G401.6 (cell line): ENCODE data around the gene CAMKK1.

Experiments used
- FAIRE-seq: peaks from 2 replicates; lab custom pipeline; 2012; peaks lifted over from hg19 to GRCh38; lab: Jason Lieb, UNC

CAMKK1 gene

DNA sequence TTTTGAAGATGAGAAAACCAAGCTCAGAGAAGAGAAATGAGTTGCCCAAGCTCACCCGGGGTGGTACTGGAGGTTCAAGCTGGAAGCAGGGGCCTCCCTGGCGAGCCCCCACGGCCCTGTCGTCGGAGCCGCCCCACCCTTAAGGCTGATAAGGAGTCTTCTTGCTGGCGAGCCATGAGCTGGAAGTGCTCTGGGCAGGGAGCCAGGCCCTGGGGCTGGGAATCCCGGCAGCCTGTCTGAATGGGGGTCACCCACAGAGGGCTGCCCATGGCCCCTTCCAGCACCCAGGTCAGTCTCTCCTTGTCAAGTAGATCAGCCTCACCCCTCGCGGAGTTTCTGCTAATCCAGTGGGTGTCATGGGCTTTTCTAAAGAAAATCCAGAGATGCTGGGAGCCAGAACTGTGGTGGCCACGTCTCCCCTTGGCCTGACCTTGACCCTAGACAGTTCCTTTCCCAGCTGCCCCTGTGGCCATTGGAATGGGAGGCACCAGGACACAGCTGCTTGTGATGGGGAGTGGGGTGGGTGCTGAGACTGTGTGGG lies 24.6 kb upstream of the CAMKK1 start:
- no peak for FAIRE-seq

DNA sequence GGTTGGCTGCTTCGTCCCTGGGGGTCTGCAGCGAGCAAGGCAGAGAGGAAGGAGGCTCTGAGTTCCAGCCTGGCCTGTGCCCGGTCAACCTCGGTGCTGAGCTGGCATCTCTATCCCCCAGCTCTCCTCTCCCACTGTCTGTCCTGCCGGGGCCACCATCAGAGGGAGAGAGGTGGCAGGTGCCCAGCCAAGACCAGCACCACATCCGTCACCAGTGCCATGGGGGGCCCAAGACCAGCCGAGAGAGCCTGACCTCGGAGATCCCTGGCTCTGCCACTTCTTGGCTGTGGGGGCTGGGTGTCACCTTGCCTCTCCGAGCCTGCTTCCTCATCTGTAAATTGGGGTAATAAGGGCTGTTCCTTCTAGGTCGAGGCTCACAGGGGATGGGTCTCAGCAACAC lies 24.0 kb upstream of the CAMKK1 start:
- no peak for FAIRE-seq

DNA sequence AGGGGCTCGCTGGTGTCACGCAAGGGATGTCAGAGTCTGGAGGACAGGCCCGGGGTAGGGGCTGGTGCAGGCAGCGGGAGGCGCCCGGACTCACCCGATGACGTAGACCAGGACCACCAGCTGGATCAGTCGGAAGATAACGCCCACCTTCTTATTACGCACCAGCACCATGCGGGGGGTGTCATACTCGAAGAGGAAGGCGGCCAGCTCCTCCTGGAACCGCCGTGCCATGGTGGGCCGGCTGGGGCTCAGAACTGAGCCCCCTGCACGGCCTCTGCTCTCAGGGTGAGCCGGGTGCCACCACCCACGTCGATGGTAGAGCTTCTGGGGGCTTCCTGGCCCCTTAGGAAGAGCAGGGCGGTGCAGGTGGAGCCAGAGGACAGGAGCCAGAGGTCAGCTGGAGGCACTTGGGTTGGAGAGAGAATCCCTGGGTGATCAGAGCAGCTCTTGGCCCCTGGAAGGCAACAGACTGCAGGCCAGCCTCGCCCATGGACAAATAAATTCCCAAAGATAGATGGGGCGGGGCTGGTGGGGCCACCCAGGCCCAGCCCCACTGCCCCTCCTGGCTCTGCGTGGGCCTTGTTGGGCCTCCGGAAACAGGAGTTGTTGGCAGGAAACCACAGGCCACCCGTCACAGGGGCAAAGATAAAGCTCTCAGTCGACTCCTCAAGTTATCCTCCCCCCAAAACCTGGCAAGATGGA lies 23.3 kb upstream of the CAMKK1 start, which contains the start of gene P2RX1:
TSS of gene P2RX1 (minus strand) at position 471 of the 702 bp plus-strand sequence. CDS start at position 231, 240 bp downstream.
- FAIRE-seq: no peak

DNA sequence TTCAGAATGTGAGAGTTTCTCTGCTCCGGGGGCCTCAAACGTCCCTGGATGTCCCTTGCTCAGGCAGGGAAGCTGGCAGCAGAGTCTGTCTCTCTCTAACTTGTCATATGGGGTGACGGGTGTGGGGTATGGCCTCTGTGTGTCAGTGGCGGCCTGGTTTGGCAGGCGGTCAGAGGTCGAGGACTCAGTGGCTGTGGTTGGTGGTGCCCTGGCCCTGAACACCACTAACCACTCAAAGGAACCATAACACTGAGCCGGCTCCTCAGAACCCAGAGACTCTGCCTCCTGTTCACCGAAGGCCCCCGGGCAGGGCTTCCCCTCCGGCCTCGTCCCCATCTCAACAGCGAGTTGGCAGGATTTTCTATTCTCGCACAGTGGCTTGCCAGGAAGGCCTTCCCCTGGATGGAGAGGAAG lies 22.7 kb upstream of the CAMKK1 start:
- no peak for FAIRE-seq

DNA sequence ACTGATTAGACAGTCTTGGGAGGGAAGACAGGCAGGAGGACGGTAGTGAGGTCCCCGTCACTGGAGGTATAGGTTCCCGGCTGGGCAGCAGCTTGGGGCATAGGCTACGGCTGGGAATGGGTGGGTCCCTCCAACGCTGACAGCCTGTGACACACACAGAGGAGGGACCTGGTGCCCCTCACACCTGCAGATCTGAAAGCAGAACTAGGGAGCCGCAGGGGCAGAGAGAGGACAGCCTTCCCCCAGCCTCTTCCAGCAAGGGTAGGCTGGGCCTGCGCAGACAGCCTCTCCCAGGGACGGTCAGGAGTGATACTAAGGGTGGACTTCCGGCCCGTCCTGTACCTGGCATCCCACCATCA lies 21.4 kb upstream of the CAMKK1 start:
- no peak for FAIRE-seq

DNA sequence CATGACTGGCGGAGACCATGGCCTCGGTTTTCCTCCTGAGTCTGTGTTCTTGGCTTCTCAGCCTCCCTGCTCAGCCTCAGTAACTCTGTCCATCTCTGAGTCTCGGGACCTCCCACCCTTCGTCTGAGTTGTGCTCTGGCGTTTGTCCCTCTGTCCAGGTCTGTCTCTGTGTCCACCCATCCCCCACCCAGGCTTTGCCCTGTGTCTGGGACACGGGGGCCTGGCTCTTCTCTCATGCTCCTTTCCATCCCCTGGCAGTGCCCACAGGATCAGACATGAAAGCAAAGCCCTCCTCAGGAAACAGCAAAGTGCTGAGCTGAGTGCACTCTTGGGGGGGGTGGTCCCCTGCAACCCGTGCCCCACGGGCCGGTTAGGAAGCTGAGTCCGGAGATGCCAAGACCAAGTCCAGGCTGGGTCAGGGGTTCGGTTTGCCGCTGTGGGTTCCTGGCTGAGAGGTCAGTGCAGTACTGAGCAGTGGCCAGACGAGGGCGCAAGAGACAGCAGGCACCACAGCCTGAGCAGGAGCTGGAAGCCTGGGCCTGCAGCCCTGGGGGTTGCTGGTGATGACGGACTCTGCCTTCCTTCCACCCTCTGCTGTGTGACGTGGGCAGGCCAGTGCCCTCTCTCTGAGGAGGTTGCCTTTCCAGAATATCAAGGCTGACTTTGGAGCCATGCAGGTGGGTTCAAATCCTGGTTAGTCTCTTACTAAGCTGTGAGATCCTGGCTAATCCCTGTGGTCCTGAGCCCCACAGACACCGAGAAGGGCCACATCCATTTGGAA lies 20.9 kb upstream of the CAMKK1 start:
- no peak for FAIRE-seq

DNA sequence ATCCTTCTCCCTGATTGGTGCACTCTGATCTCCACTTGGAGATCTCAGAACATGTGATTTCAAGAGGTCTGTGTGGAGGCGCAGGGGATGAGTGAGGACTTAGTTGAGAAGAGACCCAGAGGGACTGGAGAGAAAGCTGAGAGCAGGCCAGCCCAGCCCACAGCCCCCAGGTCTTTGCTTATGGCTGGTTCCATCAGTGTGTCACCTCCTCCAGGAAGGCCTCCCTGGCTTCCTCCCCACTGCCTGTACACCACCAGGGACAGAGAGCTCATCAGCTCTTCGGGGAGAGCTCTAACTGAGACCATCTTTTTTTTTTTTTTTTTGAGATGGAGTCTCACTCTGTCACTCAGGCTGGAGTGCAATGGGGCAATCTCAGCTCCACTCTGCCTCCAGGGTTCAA lies 20.0 kb upstream of the CAMKK1 start:
- no peak for FAIRE-seq

DNA sequence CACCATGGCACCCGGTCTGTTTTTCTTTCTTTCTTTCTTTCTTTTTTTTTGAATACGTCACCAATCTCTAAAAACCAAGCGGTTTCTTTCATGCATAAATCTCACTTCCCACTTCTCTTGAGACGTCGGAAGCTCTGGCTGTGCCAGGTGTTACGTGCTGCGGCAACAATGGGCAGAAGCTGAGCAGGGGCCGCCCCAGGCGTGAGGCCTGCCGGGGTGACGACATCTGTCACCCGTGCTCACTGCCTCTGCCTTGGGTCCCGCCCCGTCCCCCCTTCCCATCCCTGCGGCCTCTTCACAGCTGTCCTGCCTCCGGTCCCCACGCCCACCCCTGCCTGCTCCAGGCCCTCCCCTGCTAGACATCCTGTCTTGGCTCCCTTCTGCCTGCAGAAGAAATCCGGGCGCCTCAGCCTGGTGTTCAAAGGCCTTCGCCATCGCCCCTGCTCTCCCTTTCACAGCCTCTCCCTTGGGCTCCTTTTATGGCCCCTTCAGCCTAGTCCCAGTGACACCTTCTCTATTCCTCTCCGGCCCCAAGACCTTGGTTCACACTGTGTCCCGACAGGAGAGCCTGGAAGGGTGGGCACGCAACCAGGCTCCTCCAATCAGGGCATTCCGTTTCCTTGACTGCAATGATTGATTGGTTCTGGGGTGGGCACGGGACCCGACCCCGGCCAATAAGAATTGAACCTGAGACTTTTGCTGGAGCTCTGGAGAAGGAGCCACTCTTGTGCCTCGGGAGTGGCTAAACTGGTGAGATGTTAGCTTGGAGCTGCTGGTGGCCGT lies 18.6 kb upstream of the CAMKK1 start:
- FAIRE-seq: no peak

DNA sequence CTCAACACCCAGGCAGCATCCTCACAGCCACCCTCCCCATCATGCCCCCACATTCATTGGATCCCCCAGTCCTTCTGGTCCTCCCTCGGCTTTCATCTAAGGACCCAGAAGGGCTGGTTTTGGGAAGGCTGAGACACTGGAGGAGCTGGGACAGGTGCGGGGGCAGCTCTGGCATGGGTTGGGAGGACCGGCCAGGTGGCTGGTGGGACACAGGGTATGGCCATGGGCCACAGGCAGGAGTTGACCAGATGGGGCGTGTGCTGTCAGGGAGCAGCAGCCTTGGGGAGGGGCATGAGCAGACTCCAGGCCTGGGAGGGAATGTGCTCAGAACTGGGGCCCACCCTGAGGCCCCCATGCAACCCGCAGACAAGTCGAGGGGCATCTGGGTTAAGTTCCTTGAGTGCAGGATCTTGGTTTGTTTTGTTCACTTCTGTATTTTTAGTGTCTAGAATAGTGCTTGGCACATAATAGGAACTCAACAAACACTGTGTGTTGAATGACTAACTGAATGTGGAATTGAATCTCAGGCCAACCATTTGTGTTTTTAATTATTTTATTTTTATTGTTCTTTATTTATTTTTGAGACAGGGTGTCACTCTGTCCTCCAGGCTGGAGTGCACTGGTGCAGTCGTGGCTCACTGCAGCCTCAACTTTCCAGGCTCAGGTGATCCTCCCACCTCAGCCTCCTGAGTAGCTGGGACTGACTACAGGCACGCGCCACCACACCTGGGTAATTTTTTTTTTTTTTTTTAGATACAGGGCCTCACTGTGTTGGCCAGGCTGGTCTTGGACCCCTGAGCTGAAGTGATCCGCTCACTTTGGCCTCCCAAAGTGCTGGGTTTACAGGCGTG lies 17.8 kb upstream of the CAMKK1 start:
- FAIRE-seq: no peak

DNA sequence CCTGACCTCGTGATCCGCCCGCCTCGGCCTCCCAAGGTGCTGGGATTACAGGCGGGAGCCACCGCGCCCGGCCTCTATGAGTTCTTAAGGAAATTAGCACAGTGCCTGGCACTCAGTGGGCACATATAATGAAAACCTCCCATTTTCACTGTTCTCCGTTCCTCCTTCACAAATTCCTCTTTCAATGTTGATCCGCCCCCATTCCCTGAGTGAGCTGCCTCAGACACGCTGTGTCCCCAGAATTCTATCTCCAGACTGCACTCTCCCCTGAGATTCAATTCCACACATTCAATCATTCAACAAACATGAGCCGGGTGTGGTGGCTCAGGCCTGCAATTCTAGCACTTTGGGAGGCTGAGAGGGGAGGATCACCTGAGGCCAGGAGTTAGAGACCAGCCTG lies 16.4 kb upstream of the CAMKK1 start:
- FAIRE-seq: no peak

DNA sequence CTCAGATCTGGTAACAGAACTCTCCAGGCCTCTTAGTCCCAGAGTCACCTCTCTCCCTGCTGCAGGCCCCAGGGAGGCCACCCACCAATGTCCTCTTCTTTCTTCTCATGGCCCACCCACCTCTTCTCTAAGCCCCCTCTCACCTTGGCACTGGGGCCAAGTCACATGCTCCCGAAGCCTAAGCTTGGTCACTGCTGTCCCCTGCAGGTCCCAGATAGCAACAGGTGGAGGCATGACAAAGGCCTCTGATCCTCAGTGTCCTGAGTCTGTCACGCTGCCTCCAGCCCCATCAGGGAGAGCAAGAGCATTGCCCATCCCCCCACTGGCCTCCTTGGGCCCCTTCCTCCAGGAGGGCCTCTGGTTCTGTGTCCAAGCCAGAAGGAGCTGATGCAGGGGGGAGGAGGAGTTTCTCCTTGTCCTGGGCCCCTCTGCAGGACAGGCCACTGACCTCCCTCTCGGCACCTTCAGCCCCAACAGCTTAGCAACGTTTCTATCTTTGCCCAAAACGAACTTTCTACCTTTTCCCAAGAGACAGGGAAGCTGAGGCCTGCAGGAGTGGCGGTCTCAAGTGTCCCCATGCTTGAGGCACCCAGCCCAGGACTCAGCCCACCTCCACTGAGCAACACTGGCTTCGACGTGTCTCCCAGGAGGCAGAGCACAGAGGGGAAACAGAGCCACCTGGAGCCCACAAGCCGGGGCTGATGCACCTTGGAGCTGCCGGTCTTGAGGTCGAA lies 14.8 kb upstream of the CAMKK1 start:
- FAIRE-seq: no peak

DNA sequence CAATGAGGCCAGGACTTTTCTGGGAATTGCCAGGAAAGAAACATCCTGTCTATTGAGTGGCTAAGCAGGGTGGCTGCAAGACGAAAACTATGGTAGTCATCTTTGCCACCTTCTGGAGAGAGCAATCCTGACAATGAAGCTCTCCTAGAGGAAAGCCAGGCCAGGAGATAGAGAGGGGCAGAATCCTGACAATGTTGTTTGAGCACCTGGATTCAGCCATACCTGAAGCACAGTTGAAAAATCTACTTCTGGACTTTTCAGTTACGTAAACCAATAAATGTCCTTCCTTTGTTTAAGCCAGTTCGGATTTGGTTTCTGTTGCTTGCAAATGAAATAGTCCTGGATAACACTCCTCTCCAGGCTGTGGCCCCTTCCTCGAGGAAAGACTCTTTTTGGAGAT lies 14.0 kb upstream of the CAMKK1 start:
- FAIRE-seq: no peak

DNA sequence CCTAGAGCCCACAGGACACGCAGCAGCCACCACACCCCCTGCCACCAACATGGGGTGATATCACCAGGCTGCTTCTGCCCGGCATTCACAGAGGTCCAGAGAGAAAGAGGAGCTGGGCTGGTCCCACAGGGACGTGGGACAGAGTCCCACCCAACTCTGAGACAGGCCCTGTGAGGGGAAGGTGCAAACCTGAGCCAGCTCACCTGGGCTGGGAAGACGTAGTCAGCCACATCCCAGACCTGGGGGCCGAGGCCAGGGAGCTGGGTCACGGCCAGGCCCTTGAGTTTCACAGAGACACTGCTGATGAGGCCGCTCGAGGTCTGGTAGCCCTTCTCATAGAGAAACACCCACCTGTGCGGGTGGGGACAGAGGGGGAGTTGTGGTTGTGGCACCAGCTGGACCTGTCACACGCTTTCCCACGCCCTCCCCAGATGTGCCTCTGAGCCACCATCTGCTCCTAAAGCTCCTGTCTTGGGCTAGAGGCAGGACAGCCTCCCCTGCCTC lies 12.2 kb upstream of the CAMKK1 start:
- no peak for FAIRE-seq

DNA sequence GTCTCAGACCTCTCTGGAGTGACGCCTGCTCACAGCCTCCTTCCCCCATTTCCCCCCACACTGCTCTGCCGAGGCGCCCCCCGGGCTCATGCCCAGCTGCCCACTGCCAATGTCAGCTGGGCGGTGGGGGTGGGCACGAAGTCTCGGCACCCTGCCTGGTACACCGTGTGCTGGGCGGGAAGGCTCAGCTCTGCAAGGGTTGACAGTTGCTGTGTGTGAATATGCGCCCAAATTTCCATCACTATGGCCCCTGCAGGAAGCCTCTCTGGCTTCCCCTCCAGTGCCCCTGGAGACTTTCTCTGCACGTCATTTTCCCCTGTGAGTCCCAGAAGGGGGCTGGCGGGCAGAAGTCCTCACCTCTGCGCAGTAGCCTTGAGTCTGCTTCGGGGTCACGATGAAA lies 11.6 kb upstream of the CAMKK1 start:
- no peak for FAIRE-seq

DNA sequence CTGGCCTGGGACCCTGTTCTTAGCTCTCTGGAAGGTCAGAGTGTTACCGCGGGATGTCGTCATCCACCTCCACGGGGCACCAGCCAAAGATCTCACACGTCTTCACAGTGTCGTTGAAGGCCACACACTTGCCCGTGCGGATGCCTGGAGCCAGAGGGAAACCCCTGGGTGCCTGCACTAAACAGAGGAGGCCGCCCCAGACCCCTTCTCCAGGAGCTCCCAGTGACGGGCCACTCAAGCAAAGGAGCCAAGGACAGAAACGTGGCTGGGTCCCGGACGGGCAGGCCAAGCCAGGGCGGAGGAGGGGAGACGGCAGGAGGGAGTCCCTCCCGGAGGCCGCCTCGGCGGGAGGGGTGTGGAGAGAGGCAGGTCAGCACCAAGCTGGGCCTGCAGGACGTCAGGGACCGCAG lies 11.0 kb upstream of the CAMKK1 start:
- FAIRE-seq: no peak

DNA sequence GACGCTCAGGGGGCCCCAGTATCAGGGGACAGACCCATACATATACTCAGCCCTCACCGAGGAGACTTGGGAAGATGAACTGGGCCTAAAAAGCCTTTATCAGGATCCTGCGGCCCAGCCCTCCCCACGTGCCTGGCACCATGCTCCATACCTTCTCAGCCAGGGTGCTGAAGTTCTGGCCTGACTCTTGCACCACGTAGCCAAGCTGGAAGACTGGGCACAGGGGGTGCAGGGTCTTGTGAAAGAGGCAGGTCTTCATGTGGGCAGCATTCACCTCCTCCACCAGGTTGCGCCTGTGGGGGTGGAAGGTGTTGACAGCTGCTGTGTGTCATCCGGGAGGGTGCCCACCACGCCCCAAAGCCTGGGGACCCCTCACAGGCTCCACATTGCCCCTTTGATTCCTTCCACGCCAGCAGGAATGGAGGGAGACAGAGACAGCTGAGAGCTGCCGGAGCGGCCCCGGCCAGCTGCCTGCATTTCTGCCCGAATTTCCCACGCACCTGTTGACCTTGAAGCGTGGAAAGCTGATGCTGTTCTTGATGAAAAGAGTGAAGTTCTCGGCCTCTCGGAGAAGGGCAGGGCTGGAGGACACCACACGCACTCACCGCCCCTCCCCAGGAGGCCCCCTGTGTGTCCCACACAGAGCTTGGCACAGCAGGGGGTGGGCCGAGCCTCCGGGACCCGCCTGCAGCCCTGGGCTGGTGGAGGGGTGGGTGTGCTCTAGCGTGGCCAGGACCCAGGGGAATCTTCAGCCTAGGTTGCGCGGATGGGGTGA lies 10.4 kb upstream of the CAMKK1 start:
- FAIRE-seq: no peak

DNA sequence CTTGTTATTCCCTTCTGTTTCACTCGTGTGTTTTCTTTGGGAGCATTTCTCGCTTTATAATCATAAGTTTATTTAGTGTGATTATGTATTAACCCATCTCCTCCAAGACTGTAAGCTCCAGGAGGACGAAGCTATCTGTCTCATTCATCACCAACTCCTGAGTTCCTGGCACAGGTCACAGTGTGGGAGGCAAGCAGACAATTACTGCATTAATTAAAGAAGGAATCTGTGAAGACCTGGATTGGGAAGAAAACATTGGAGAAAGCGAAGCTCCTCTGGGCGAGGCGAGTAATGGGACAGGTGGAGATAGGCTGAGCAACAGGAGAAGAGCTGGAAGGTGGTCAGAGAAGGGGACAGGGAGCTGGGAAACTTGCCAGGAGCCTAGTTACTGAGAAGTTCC lies 7.8 kb upstream of the CAMKK1 start:
- no peak for FAIRE-seq

DNA sequence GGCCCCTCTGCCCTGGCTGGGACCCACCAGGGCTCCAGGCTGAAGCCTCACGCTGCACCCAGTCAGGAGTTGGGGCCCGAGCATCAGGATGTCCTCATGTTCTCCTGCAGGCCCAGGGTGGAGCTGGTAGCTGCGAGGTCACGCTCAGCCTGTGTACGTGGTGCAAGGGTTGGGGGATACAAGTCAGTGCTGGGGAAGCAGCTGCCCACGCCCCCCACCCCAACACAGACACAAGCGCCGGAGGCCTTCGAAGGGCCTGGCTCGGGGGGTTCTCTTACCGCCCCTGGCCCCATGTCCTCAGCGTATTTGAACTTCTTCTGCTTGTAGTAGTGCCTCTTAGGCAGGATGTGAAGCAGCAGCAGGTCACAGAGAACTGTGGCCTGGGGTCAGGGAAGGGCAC lies 4.9 kb upstream of the CAMKK1 start:
- no peak for FAIRE-seq

DNA sequence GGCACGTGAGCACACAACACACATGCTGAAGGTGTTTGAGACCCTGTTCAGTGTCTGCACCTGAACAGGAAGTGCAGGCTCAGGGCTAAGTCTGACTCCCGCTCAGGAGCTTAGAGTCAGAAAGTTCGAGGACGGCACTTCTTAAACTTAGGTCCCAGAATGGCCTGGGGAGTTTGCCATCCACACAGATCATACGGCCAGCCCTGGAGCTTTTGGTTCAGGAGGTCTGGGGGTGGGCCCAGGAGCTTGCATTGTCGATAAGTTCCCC lies 4.0 kb upstream of the CAMKK1 start:
- no peak for FAIRE-seq
